WTC11 (cell line): Measurements from ENCODE around the gene COPE. TPM values are rescaled to one million over a fixed set of nuclear protein-coding genes. Genes with fewer than 3 reads are reported as not detected.

Experiments
- ATAC-seq: fragments of 200-7000 bp; cut with Tn5 transposase; 2 replicates; pipeline ENCODE4 v1.10.0; 2021; ENCODE audit warnings: mild to moderate bottlenecking, moderate library complexity
- CTCF ChIA-PET: fragments of 300-600 bp; sonication (Branson Sonifier 250); formaldehyde crosslinking; loops from one replicate; lab custom pipeline; 2021; ENCODE audit warnings: antibody characterized with exemption; lab: Charles Lee
- POLR2A ChIA-PET: fragments of 350-600 bp; sonication (Branson Sonifier 250); formaldehyde crosslinking; loops from one replicate; lab custom pipeline; 2021; ENCODE audit warnings: antibody characterized with exemption; lab: Charles Lee
- DNase-seq: peaks from one replicate; pipeline ENCODE4 v3.0.0; 2021; ENCODE audit warnings: low spot score
- H3K27ac Mint-ChIP-seq: 2 replicates; pipeline ENCODE4 v1.8.0; 2021; ENCODE audit warnings: mixed read lengths
- H3K27me3 Mint-ChIP-seq: 2 replicates; pipeline ENCODE4 v1.8.0; 2021; ENCODE audit warnings: low read depth, mild to moderate bottlenecking, moderate library complexity, mixed read lengths
- H3K36me3 Mint-ChIP-seq: 2 replicates; pipeline ENCODE4 v1.8.0; 2021; ENCODE audit warnings: mixed read lengths
- H3K4me1 Mint-ChIP-seq: 2 replicates; pipeline ENCODE4 v1.8.0; 2022; ENCODE audit warnings: mixed read lengths
- H3K4me3 Mint-ChIP-seq: 2 replicates; pipeline ENCODE4 v1.8.0; 2021; ENCODE audit warnings: mild to moderate bottlenecking, moderate library complexity, mixed read lengths
- H3K9me3 Mint-ChIP-seq: 2 replicates; pipeline ENCODE4 v1.8.0; 2021; ENCODE audit warnings: mixed read lengths
- AFF4 ChIP-seq: sonication (generic); formaldehyde crosslinking; IDR thresholded peaks from 2 replicates; pipeline ENCODE4 v1.8.1; 2023; ENCODE audit warnings: mild to moderate bottlenecking, missing genetic modification reagents, borderline replicate concordance
- ATF1 ChIP-seq: sonication (generic); formaldehyde crosslinking; IDR thresholded peaks from 2 replicates; pipeline ENCODE4 v1.8.1; 2023; ENCODE audit warnings: mild to moderate bottlenecking, moderate library complexity, missing genetic modification reagents
- CREB1 ChIP-seq: sonication (generic); formaldehyde crosslinking; IDR thresholded peaks from 2 replicates; pipeline ENCODE4 v1.8.0; 2023; ENCODE audit warnings: mild to moderate bottlenecking, missing genetic modification reagents
- ELF4 ChIP-seq: sonication (generic); formaldehyde crosslinking; IDR thresholded peaks from 2 replicates; pipeline ENCODE4 v1.8.1; 2022; ENCODE audit warnings: low read depth, mild to moderate bottlenecking, moderate library complexity, missing genetic modification reagents
- FOXP1 ChIP-seq: sonication (generic); formaldehyde crosslinking; IDR thresholded peaks from 2 replicates; pipeline ENCODE4 v1.8.0; 2022; ENCODE audit warnings: missing genetic modification reagents, mild to moderate bottlenecking, moderate library complexity, borderline replicate concordance
- GRHL2 ChIP-seq: fragments of 250-450 bp; sonication (Bioruptor Pico); IDR thresholded peaks from 2 replicates; pipeline ENCODE4 v1.8.0; 2022; ENCODE audit warnings: mild to moderate bottlenecking, moderate library complexity; ENCODE audit not compliant: insufficient replicate concordance, severe bottlenecking
- JAZF1 ChIP-seq: fragments of 250-450 bp; sonication (Bioruptor Pico); IDR thresholded peaks from 2 replicates; pipeline ENCODE4 v1.9.0; 2021; ENCODE audit warnings: moderate library complexity, mild to moderate bottlenecking, inconsistent platforms
- JUN ChIP-seq: sonication (generic); formaldehyde crosslinking; IDR thresholded peaks from 2 replicates; pipeline ENCODE4 v1.8.0; 2023; ENCODE audit warnings: mild to moderate bottlenecking, missing genetic modification reagents
- MAX ChIP-seq: sonication (generic); formaldehyde crosslinking; IDR thresholded peaks from 2 replicates; pipeline ENCODE4 v1.8.0; 2022; ENCODE audit warnings: mild to moderate bottlenecking, missing genetic modification reagents
- MXD4 ChIP-seq: fragments of 250-450 bp; sonication (Bioruptor Pico); IDR thresholded peaks from 2 replicates; pipeline ENCODE4 v1.8.0; 2021; ENCODE audit warnings: mild to moderate bottlenecking, moderate library complexity, borderline replicate concordance
- NR1H2 ChIP-seq: sonication (generic); formaldehyde crosslinking; IDR thresholded peaks from 2 replicates; pipeline ENCODE4 v1.9.0; 2021; ENCODE audit warnings: mild to moderate bottlenecking, moderate library complexity, missing genetic modification reagents
- NR2C2 ChIP-seq: sonication (generic); formaldehyde crosslinking; IDR thresholded peaks from 2 replicates; pipeline ENCODE4 v1.8.0; 2022; ENCODE audit warnings: mild to moderate bottlenecking, missing genetic modification reagents
- PRDM15 ChIP-seq: sonication (generic); formaldehyde crosslinking; IDR thresholded peaks from 2 replicates; pipeline ENCODE4 v1.8.0; 2022; ENCODE audit warnings: missing genetic modification reagents
- SP1 ChIP-seq: sonication (generic); formaldehyde crosslinking; conservative IDR thresholded peaks from 2 replicates; pipeline ENCODE4 v1.8.1; 2022; ENCODE audit warnings: missing genetic modification reagents
- TCF7 ChIP-seq: sonication (generic); formaldehyde crosslinking; IDR thresholded peaks from 2 replicates; pipeline ENCODE4 v1.8.0; 2022; ENCODE audit warnings: mild to moderate bottlenecking, low read depth, missing genetic modification reagents, moderate library complexity
- ZBTB21 ChIP-seq: sonication (generic); formaldehyde crosslinking; IDR thresholded peaks from 2 replicates; pipeline ENCODE4 v1.8.1; 2023; ENCODE audit warnings: mild to moderate bottlenecking, missing genetic modification reagents, borderline replicate concordance
- ZNF138 ChIP-seq: sonication (generic); formaldehyde crosslinking; conservative IDR thresholded peaks from 2 replicates; pipeline ENCODE4 v1.8.1; 2022; ENCODE audit warnings: mild to moderate bottlenecking, moderate library complexity, missing genetic modification reagents
- ZNF263 ChIP-seq: sonication (generic); formaldehyde crosslinking; IDR thresholded peaks from 2 replicates; pipeline ENCODE4 v1.8.1; 2022; ENCODE audit warnings: low read depth, mild to moderate bottlenecking, moderate library complexity, missing genetic modification reagents
- total RNA-seq: library from RNA; stranded (reverse); gene quantifications from 3 replicates; pipeline ENCODE4 v1.2.3, GENCODE V29; 2021
- TF ChIP-seq, protein P1 (sequence below): sonication (generic); formaldehyde crosslinking; IDR thresholded peaks from 2 replicates; pipeline ENCODE4 v1.8.1; 2023; ENCODE audit warnings: mild to moderate bottlenecking, moderate library complexity, missing genetic modification reagents

Gene COPE
- total RNA-seq, 1 experiment from 2014 or later = 228 TPM

DNA sequence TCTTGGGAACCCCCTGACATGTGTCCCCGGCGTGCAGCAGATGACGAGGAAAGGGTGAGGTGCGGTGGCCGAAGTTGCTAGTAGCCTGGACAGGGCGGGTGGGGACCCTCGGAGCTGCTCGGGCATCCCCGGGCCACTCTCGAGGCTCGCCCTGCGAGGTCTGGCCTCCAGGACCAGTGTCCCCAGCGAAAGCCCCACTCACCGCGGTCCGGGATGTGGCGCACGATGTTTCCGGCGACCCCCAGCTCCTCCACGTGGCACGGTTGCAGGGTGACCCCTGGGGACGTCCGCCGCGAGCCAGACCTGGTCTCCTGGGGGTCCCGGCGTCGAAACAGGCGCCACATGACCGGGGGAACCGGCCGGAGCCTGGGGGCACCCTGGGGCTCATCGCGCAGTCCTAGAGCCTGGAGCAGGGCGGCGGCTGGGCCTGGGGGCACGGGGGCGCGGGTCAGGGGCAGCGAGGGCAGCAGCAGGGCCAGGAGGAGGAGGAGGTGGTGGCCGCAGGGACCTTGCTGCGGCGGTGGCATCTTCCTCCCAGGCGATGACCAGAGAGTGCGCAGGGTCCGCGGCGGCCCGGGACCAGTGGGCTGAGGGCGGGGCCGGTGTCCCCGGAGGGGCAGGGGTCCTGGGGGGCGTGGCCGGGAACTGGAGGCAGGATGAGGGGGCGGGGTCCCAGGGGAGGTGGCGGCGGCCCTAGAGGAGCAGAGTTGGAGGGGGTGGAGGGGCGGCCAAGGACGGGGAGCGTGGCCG lies 49.2 kb downstream of the COPE start:
- H3K9me3 Mint-ChIP-seq = no peaks in the 10 kb centered on the region
- H3K27ac Mint-ChIP-seq = no peak overlapping the region
- H3K27me3 Mint-ChIP-seq = peaks cover 26% of the 10 kb centered on the region
- DNase-seq (peak; percentile 83), ATAC-seq (peak; percentile 62)
- CTCF ChIA-PET = interaction anchor here (1.3 to 1.5 kb wide), 3 partner anchors 23 to 97 kb away, joined by 3 to 9 read pairs (median 9); partner anchors contain the start of gene CERS1
- peaks cover 8% of the 10 kb centered on the region; the same call in 1 of the 2 replicates for H3K36me3 Mint-ChIP-seq
- 0 out of 2 replicates have a peak, but pooled peaks have one; percentile 32 for TF ChIP-seq MAX
- TF ChIP-seq ZNF138 = no peak
- TF ChIP-seq NR2C2 = no peak
- no peak for TF ChIP-seq JAZF1 (CRISPR knock-in tag)
- no peak for TF ChIP-seq MXD4 (CRISPR knock-in tag)
- POLR2A ChIA-PET = no interaction called here
- peaks cover 14% of the 10 kb centered on the region for H3K4me1 Mint-ChIP-seq
- no peak overlapping the region for H3K4me3 Mint-ChIP-seq

DNA sequence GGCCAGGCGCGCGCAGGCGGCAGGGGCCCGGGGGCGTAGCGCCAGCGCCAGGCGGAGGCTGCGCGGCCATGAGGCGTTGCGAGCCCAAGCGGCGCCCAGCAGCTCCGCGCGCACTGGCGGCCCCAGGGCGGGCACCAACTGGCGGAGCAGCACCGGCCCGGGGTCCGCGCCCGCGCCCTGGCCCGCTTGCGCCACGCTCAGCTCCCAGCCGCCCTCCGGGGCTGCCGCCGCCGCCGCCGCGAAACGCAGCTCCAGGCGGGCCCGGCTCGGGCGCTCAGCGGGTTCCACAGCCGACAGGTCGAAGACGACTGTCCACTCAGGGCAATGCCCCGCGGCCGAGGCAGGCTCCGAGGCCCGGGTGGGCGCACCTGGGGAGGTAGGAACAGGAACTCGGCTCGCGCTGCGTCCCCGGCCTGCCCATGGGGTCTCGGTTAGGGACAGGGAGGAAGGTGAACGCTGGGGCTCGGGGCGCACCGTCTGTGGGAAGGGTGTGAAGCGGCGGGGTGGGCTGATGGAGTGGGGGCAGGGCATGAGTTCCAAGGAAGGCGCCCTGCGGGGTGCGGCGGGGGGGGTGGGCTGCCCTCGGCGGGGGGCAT lies 50.1 kb downstream of the COPE start:
- Mint-ChIP-seq H3K4me3 (no peak overlapping the region), H3K36me3 (peaks cover 11% of the 10 kb centered on the region), H3K27ac (no peak overlapping the region), H3K9me3 (no peaks in the 10 kb centered on the region), H3K4me1 (peaks cover 14% of the 10 kb centered on the region), H3K27me3 (peaks cover 22% of the 10 kb centered on the region)
- POLR2A ChIA-PET = interaction anchor here (0.5 kb wide), 1 partner anchor 422 kb away, joined by 4 read pairs; no protein-coding TSS in a partner anchor
- no peak for TF ChIP-seq JUN (CRISPR knock-in tag)
- TF ChIP-seq, protein P1, sequence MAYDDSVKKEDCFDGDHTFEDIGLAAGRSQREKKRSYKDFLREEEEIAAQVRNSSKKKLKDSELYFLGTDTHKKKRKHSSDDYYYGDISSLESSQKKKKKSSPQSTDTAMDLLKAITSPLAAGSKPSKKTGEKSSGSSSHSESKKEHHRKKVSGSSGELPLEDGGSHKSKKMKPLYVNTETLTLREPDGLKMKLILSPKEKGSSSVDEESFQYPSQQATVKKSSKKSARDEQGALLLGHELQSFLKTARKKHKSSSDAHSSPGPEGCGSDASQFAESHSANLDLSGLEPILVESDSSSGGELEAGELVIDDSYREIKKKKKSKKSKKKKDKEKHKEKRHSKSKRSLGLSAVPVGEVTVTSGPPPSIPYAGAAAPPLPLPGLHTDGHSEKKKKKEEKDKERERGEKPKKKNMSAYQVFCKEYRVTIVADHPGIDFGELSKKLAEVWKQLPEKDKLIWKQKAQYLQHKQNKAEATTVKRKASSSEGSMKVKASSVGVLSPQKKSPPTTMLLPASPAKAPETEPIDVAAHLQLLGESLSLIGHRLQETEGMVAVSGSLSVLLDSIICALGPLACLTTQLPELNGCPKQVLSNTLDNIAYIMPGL (CRISPR knock-in tag) = no peak
- CTCF ChIA-PET = interaction anchor here (0.9 to 1.5 kb wide), 5 partner anchors 13 to 349 kb away, joined by 3 to 9 read pairs (median 3); partner anchors contain the start of gene CERS1
- peak; percentile 41 for DNase-seq
- no peak for ATAC-seq

GRCh38 chr19:18868380-18869022 lies 50.7 kb downstream of the COPE start:
- peaks cover 22% of the 10 kb centered on the region for H3K27me3 Mint-ChIP-seq
- DNase-seq = peak; percentile 28
- H3K36me3 Mint-ChIP-seq = peaks cover 15% of the 10 kb centered on the region
- no peaks in the 10 kb centered on the region for H3K9me3 Mint-ChIP-seq
- POLR2A ChIA-PET = interaction anchor here (0.5 kb wide), 1 partner anchor 421 kb away, joined by 4 read pairs; no protein-coding TSS in a partner anchor
- H3K27ac Mint-ChIP-seq = no peak overlapping the region
- peaks cover 14% of the 10 kb centered on the region for H3K4me1 Mint-ChIP-seq
- H3K4me3 Mint-ChIP-seq = no peak overlapping the region
- no peak for ATAC-seq
- CTCF ChIA-PET = interaction anchor here (0.9 to 1.5 kb wide), 5 partner anchors 12 to 348 kb away, joined by 3 to 9 read pairs (median 3); partner anchors contain the start of gene CERS1
- TF ChIP-seq SP1 (no peak), FOXP1 (no peak), ELF4 (CRISPR knock-in tag) (no peak), TCF7 (no peak), NR1H2 (CRISPR knock-in tag) (no peak), AFF4 (CRISPR knock-in tag) (no peak), GRHL2 (CRISPR knock-in tag) (no peak), CREB1 (CRISPR knock-in tag) (no peak), ZNF263 (CRISPR knock-in tag) (no peak), ZBTB21 (CRISPR knock-in tag) (no peak), PRDM15 (CRISPR knock-in tag) (no peak), ATF1 (CRISPR knock-in tag) (no peak)
